ENCODE measurements around the gene PSENEN. TPM values are rescaled to one million over a fixed set of nuclear protein-coding genes. Genes with fewer than 3 reads are reported as not detected.

PSENEN gene
- total RNA-seq, 1 experiment from 2014 or later: 106 TPM

- Histone ChIP-seq H3K27ac (no peak overlapping the region), H3F3A (ENCODE audit: insufficient read depth, low read depth) (peaks cover 6% of the 10 kb centered on the region; the same call in 1 of the 2 replicates), H3K79me2 (ENCODE audit: low read depth) (peaks cover 28% of the 10 kb centered on the region), H3K9me3 (ENCODE audit: insufficient read depth, low read depth) (no peaks in the 10 kb centered on the region), H3K4me2 (no peak overlapping the region), H3K4me3 (no peak overlapping the region), H3K27me3 (ENCODE audit: insufficient read depth, low read depth) (no peaks in the 10 kb centered on the region), H3K9me2 (ENCODE audit: insufficient read depth) (no peaks in the 10 kb centered on the region), H2AFZ (no peak overlapping the region), H3K36me3 (ENCODE audit: low read depth) (no peaks in the 10 kb centered on the region), H3K4me1 (replicated peaks; ENCODE audit: insufficient read depth) (peaks cover 15% of the 10 kb centered on the region), H4K20me1 (ENCODE audit: insufficient read depth) (peaks cover 14% of the 10 kb centered on the region)
- TF ChIP-seq CTCF (conservative IDR thresholded peaks at IDR 0.05): no peak
- BruUV-seq (replicated peaks): no TSS peak
- CTCF ChIA-PET: no interaction called here
- DNase-seq: no peak
- intact Hi-C loops (cut with micrococcal nuclease; ENCODE audit: unreplicated experiment): no loop called here
- POLR2A ChIA-PET (ENCODE audit: unreplicated experiment): no interaction called here
Measured at GRCh38 chr19:35720163-35720524, 25.3 kb upstream of the PSENEN start.

- H4K20me1 ChIP-seq (ENCODE audit: insufficient read depth): peaks cover 14% of the 10 kb centered on the region
- no peak for TF ChIP-seq CTCF (conservative IDR thresholded peaks at IDR 0.05)
- no peak for TF ChIP-seq EZH2 (IDR thresholded peaks at IDR 0.05; ENCODE audit: low read depth)
- no peak overlapping the region for H3K27ac ChIP-seq
- no TSS peak for BruUV-seq (replicated peaks)
- H3K27me3 ChIP-seq (ENCODE audit: insufficient read depth, low read depth): no peaks in the 10 kb centered on the region
- H3K4me1 ChIP-seq (replicated peaks; ENCODE audit: insufficient read depth): peaks cover 10% of the 10 kb centered on the region
- DNase-seq: no peak
- H3K4me3 ChIP-seq: no peak overlapping the region
- H3K79me2 ChIP-seq (ENCODE audit: low read depth): peaks cover 23% of the 10 kb centered on the region
- H3F3A ChIP-seq (ENCODE audit: insufficient read depth, low read depth): peaks cover 6% of the 10 kb centered on the region; the same call in 1 of the 2 replicates
- ChIA-PET CTCF (no interaction called here), POLR2A (ENCODE audit: unreplicated experiment) (no interaction called here)
- H2AFZ ChIP-seq: no peak overlapping the region
- H3K9me3 ChIP-seq (ENCODE audit: insufficient read depth, low read depth): no peaks in the 10 kb centered on the region
- no peaks in the 10 kb centered on the region for H3K36me3 ChIP-seq (ENCODE audit: low read depth)
- intact Hi-C loops (cut with micrococcal nuclease; ENCODE audit: unreplicated experiment): no loop called here
- H3K4me2 ChIP-seq: no peak overlapping the region
- H3K9me2 ChIP-seq (ENCODE audit: insufficient read depth): no peaks in the 10 kb centered on the region
Measured at GRCh38 chr19:35720648-35721047, 24.8 kb upstream of the PSENEN start.

- Histone ChIP-seq H3K9me3 (ENCODE audit: insufficient read depth, low read depth) (no peaks in the 10 kb centered on the region), H3K36me3 (ENCODE audit: low read depth) (no peaks in the 10 kb centered on the region), H3K4me1 (replicated peaks; ENCODE audit: insufficient read depth) (peaks cover 6% of the 10 kb centered on the region), H3F3A (ENCODE audit: insufficient read depth, low read depth) (peaks cover 5% of the 10 kb centered on the region; the same call in 1 of the 2 replicates), H4K20me1 (ENCODE audit: insufficient read depth) (peaks cover 14% of the 10 kb centered on the region), H3K27ac (no peak overlapping the region), H2AFZ (no peak overlapping the region), H3K27me3 (ENCODE audit: insufficient read depth, low read depth) (no peaks in the 10 kb centered on the region), H3K79me2 (ENCODE audit: low read depth) (peaks cover 22% of the 10 kb centered on the region), H3K4me3 (no peak overlapping the region), H3K4me2 (no peak overlapping the region), H3K9me2 (ENCODE audit: insufficient read depth) (no peaks in the 10 kb centered on the region)
- TF ChIP-seq EZH2 (IDR thresholded peaks at IDR 0.05; ENCODE audit: low read depth) (no peak), CTCF (conservative IDR thresholded peaks at IDR 0.05) (no peak)
- CTCF ChIA-PET: no interaction called here
- POLR2A ChIA-PET (ENCODE audit: unreplicated experiment): no interaction called here
- intact Hi-C loops (cut with micrococcal nuclease; ENCODE audit: unreplicated experiment): no loop called here
- DNase-seq: no peak
- no TSS peak for BruUV-seq (replicated peaks)
Measured at GRCh38 chr19:35721374-35721773, 24.1 kb upstream of the PSENEN start.

Measured in PC-9 (cell line).